ENCODE data around the gene DIAPH2.
A peak's percentile ranks its signal among the peaks of the same experiment; 100 is the strongest.
"Not testable (repeated sequence)": the region's sequence is repeated elsewhere in the genome, so short reads cannot be mapped to it uniquely, and the experiment has no call there.

DIAPH2 gene

DNA sequence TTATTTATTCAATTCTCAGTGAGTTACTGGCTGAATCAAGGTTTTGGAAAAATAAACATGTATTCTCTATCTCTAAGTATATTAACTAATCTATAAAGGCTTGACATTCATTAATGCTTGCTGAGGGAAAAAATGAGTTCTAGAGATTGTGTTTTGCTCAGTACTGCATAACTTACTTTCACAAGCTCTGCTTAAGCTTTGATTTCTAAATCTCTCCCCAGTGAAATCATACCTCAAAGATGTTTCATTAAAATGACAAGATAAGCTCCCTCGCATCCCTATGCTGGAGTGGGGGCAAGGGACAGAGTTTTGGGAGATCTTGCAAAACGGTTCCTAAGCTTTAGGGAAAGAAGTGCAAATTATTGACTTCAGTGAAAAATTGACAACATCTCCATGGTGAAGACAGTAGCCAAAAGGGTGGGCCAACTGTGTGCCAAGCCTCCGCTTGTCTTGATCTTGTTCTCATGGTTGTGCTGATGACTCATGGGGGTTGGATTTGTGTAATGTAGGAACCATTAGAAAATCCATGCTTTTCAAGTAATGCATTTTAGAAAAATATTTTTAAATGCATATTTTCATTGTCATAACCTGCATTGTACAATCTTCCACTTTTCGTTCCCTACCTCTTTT lies 720.5 kb downstream of the DIAPH2 start:
- Mint-ChIP-seq H3K27me3 (ENCODE audit: low read depth, poor library complexity) (peaks cover 2% of the 10 kb centered on the region), H3K9me3 (peaks cover 17% of the 10 kb centered on the region), H3K4me1 (peaks cover 11% of the 10 kb centered on the region), H3K36me3 (ENCODE audit: low read depth) (peaks cover 14% of the 10 kb centered on the region), H3K4me3 (no peak overlapping the region), H3K27ac (no peak overlapping the region)
- no peak for DNase-seq
- TF ChIP-seq, protein P1, sequence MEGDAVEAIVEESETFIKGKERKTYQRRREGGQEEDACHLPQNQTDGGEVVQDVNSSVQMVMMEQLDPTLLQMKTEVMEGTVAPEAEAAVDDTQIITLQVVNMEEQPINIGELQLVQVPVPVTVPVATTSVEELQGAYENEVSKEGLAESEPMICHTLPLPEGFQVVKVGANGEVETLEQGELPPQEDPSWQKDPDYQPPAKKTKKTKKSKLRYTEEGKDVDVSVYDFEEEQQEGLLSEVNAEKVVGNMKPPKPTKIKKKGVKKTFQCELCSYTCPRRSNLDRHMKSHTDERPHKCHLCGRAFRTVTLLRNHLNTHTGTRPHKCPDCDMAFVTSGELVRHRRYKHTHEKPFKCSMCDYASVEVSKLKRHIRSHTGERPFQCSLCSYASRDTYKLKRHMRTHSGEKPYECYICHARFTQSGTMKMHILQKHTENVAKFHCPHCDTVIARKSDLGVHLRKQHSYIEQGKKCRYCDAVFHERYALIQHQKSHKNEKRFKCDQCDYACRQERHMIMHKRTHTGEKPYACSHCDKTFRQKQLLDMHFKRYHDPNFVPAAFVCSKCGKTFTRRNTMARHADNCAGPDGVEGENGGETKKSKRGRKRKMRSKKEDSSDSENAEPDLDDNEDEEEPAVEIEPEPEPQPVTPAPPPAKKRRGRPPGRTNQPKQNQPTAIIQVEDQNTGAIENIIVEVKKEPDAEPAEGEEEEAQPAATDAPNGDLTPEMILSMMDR (IDR thresholded peaks at IDR 0.05): no peak

DNA sequence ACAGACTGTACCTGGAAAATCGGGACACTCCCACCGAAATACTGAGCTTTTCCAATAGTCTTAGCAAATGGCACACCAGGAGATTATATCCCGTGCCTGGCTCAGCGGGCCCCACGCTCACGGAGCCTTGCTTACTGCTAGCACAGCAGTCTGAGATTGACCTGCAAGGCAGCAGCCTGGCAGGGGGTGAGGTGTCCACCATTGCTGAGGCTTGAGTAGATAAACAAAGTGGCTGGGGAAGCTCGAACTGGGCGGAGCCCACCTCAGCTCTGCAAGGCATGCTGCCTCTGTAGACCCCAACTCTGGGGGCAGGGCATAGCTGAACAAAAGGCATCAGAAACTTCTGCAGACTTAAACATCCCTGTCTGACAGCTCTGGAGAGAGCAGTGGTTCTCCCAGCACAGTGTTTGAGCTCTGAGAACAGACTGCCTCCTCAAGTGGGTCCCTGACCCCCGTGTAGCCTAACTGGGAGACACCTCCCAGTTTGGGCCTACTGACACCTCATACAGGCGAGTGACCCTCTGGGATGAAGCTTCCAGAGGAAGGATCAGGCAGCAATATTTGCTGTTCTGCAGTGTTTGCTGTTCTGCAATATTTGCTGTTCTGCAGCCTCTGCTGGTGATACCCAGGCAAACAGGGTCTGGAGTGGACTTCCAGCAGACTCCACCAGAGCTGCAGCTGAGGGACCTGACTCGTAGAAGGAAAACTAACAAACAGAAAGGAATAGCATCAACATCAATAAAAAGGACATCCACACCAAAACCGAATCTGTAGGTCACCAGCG lies 725.2 kb downstream of the DIAPH2 start:
- not testable (repeated sequence) for H3K4me1 Mint-ChIP-seq; H3K27ac Mint-ChIP-seq; DNase-seq; H3K27me3 Mint-ChIP-seq (ENCODE audit: low read depth, poor library complexity); H3K4me3 Mint-ChIP-seq
- Mint-ChIP-seq H3K9me3 (peaks cover 56% of the 10 kb centered on the region), H3K36me3 (ENCODE audit: low read depth) (peaks cover 30% of the 10 kb centered on the region)

DNA sequence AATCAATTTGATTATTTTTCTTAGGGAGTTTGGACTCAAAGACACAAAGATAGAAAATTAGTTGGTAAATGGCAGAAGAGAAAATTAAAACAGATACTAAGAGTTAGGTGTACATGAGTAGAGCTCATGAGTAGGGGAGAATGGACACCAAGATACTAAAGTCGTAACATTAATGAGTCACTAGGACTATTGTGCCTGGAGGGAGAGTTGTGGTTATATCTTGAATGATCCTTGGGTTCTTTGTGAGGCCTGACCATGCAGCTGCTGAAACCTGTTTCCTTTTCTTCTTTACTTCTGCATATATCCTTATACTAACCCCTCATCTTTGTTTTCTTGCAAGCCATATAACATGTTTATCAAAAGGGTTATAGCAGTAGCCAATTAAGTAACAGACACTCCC lies 731.8 kb downstream of the DIAPH2 start:
- H3K27ac Mint-ChIP-seq: no peak overlapping the region

DNA sequence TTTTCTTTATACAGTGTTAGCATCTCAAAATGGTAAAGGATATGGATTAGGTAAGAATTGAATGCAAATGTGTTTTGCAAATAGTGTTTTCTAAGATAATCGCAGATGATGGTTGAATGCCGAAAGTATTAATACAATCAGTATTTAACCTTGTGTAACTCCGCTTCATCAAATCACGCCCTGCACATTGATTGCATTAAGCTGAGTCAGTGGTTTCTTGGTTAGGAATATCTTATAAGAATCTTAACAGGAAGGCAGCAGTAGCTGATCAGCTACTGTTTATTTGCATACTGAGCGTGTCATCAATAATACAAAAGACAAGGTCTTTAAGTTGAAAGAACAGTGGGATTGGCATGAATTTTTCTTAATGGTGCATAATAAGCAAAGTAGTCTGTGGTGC lies 744.5 kb downstream of the DIAPH2 start:
- TF ChIP-seq, protein P1 (IDR thresholded peaks at IDR 0.05): no peak
- Mint-ChIP-seq H3K27me3 (ENCODE audit: low read depth, poor library complexity) (no peaks in the 10 kb centered on the region), H3K4me1 (no peaks in the 10 kb centered on the region), H3K4me3 (no peak overlapping the region), H3K36me3 (ENCODE audit: low read depth) (no peaks in the 10 kb centered on the region), H3K9me3 (no peaks in the 10 kb centered on the region), H3K27ac (no peak overlapping the region)
- no peak for DNase-seq

More for the DNA sequence above, 731.8 kb downstream of the DIAPH2 start:
- Mint-ChIP-seq H3K27me3 (ENCODE audit: low read depth, poor library complexity) (peaks cover 5% of the 10 kb centered on the region), H3K9me3 (peaks cover 26% of the 10 kb centered on the region), H3K4me1 (no peaks in the 10 kb centered on the region), H3K4me3 (no peak overlapping the region), H3K36me3 (ENCODE audit: low read depth) (peaks cover 8% of the 10 kb centered on the region)
- TF ChIP-seq, protein P1 (IDR thresholded peaks at IDR 0.05): no peak
- no peak for DNase-seq

DNA sequence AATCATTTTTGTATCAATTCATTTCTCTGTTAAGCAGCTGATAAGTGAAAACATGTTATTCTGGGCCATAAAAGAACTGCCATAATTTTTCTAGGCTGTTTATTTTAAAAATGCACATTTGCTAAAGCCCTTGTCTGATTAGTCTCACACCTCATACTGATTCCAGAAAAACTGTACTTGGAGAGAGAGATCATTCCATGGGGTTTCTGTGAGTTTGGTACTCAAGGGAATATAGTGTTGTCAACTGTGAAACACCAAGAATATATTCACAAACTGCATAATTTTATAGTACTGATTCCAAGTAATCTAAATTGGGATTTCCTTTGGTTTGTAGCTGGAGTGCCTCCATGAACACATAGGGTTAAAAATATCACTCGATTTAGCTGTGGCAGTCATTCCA lies 746.6 kb downstream of the DIAPH2 start:
- Mint-ChIP-seq H3K4me1 (no peaks in the 10 kb centered on the region), H3K27ac (peak overlapping the region; percentile 66), H3K4me3 (no peak overlapping the region), H3K27me3 (ENCODE audit: low read depth, poor library complexity) (no peaks in the 10 kb centered on the region), H3K9me3 (no peaks in the 10 kb centered on the region), H3K36me3 (ENCODE audit: low read depth) (no peaks in the 10 kb centered on the region)
- DNase-seq: no peak
- TF ChIP-seq, protein P1 (IDR thresholded peaks at IDR 0.05): no peak

DNA sequence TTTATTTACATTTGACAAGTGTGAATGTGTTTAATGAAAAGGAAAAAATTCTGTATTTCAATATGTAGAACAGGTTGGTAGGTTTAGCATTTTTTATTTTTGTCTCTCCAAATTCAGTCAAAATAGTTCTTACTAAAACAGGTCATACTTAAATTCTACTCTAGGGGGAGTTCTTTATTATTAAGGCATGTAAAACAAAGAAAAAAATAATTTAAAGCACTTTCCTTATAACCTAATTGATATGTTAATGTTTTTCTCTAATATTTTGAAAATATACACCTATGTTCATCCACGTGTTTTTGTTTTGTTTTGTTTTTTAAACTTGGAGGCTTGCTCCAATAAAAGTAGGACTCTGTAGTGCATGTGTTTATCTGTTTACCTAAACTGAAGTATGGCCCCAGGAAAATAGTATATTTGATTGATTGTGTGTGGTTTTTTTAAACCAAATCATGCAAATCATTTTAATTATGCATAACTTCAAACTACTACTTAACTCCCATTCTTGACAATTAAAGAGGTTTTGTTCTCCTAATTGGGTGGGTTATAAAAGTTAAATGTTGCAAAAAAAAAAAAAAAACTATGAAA lies 761.7 kb downstream of the DIAPH2 start:
- no peaks in the 10 kb centered on the region for H3K9me3 Mint-ChIP-seq
- TF ChIP-seq, protein P1 (IDR thresholded peaks at IDR 0.05): peak; percentile 43
- H3K27ac Mint-ChIP-seq: no peak overlapping the region
- no peaks in the 10 kb centered on the region for H3K27me3 Mint-ChIP-seq (ENCODE audit: low read depth, poor library complexity)
- H3K4me3 Mint-ChIP-seq: no peak overlapping the region
- H3K36me3 Mint-ChIP-seq (ENCODE audit: low read depth): no peaks in the 10 kb centered on the region
- peaks cover 16% of the 10 kb centered on the region for H3K4me1 Mint-ChIP-seq
- DNase-seq: no peak

All from nephron progenitor cell (in vitro differentiated cells).